ENCODE data around the gene ST6GALNAC6. TPM values are rescaled to one million over a fixed set of nuclear protein-coding genes. Genes with fewer than 3 reads are reported as not detected.

Gene ST6GALNAC6
- total and polyA plus RNA-seq, 2 of the 8 experiments (the other 6 are each of a cell fraction or from before 2014, with no cell fraction given), result 43.7 to 64.4 TPM

GRCh38 chr9:127912296-127912695 is 12.9 kb upstream of the ST6GALNAC6 start:
- H2BK5ac ChIP-seq (ENCODE audit: low read depth, low read length), result no peak overlapping the region
- H3K79me2 ChIP-seq (ENCODE audit: control insufficient read depth in 1 of 2, insufficient read depth in 2 of 2, low read length in 2 of 2), result no peaks in the 10 kb centered on the region
- no peak for FAIRE-seq
- no peak overlapping the region for H4K5ac ChIP-seq (ENCODE audit: insufficient read length, low read depth, low read length)
- TF ChIP-seq HDAC2 (IDR thresholded peaks at IDR 0.05; ENCODE audit: borderline replicate concordance in 1 of 2, low read depth in 2 of 2, low read length in 2 of 2) (no peak), BCL11A (IDR thresholded peaks at IDR 0.05; ENCODE audit: low read depth in 2 of 2, low read length in 2 of 2) (no peak), RBBP5 (IDR thresholded peaks at IDR 0.05; ENCODE audit: borderline replicate concordance, low read depth, low read length) (no peak), YY1 (IDR thresholded peaks at IDR 0.05; ENCODE audit: low read depth, low read length) (no peak), SP1 (IDR thresholded peaks at IDR 0.05; ENCODE audit: low read depth, low read length) (no peak), CHD2 (IDR thresholded peaks at IDR 0.05; ENCODE audit: low read length) (no peak)
- CTCF ChIA-PET (ENCODE audit: partially characterized antibody), result interaction anchor here (1.0 to 1.7 kb wide), 5 partner anchors 9 to 169 kb away, joined by 3 to 6 read pairs (median 4); no protein-coding TSS in a partner anchor
- no peak overlapping the region for H3K23ac ChIP-seq (ENCODE audit: insufficient read length)
- no peak overlapping the region for H4K8ac ChIP-seq (ENCODE audit: extremely low read depth, insufficient read depth, low read length)
- H2BK120ac ChIP-seq (replicated peaks; ENCODE audit: low read depth, low read length), result no peak overlapping the region
- H3K27ac ChIP-seq (ENCODE audit: low read depth, low read length), result no peak overlapping the region
- H3K14ac ChIP-seq (ENCODE audit: insufficient read length), result no peak overlapping the region
- H3K56ac ChIP-seq (replicated peaks; ENCODE audit: insufficient read length, low read depth, low read length), result no peak overlapping the region
- no peak overlapping the region for H3K4me2 ChIP-seq (ENCODE audit: insufficient read depth in 1 of 2, low read depth in 2 of 2, low read length in 2 of 2)
- H4K20me1 ChIP-seq (replicated peaks in 1 of 2; ENCODE audit: control insufficient read depth in 1 of 2, insufficient read depth in 2 of 2, low read length in 2 of 2), result no peaks in the 10 kb centered on the region
- H2BK12ac ChIP-seq (ENCODE audit: low read depth, low read length), result no peak overlapping the region
- H3K79me1 ChIP-seq (ENCODE audit: low read depth, low read length), result no peaks in the 10 kb centered on the region
- H3K4me3 ChIP-seq (ENCODE audit: extremely low read depth in 1 of 4, insufficient read depth in 2 of 4, low read depth in 3 of 4, low read length in 4 of 4), result no peak overlapping the region
- POLR2A ChIA-PET (ENCODE audit: partially characterized antibody), result interaction anchor here (1.0 to 1.1 kb wide), 2 partner anchors 9 to 23 kb away, joined by 3 to 5 read pairs; no protein-coding TSS in a partner anchor
- peaks cover 0 to 9% (median 8%) of the 10 kb centered on the region in 4 experiments; a peak in 5 of 7 replicates for H3K27me3 ChIP-seq (replicated peaks in 1 of 4; ENCODE audit: control insufficient read depth in 3 of 4, extremely low read depth in 1 of 4, insufficient read depth in 3 of 4, low read length in 3 of 4)
- H2BK20ac ChIP-seq (ENCODE audit: low read length), result no peak overlapping the region
- no peak overlapping the region for H3K18ac ChIP-seq (ENCODE audit: extremely low read depth, low read length)
- H2BK15ac ChIP-seq (ENCODE audit: low read length), result no peak overlapping the region
- H3K4ac ChIP-seq (replicated peaks; ENCODE audit: insufficient read length, low read depth, low read length), result no peak overlapping the region
- peaks cover 2 to 8% (median 7%) of the 10 kb centered on the region in 4 experiments for H3K4me1 ChIP-seq (replicated peaks in 1 of 4; ENCODE audit: control insufficient read depth in 3 of 4, insufficient read depth in 4 of 4, low read length in 3 of 4)
- no peak for DNase-seq (ENCODE audit: low read depth in 1 of 2, low spot score in 2 of 2)
- H3K36me3 ChIP-seq (ENCODE audit: control insufficient read depth in 2 of 4, insufficient read depth in 4 of 4, low read length in 3 of 4), result peaks cover 0 to 6% (median 0%) of the 10 kb centered on the region in 4 experiments; a peak in 1 of 8 replicates
- 95% methylated on average over 30 of the region's 31 CpGs; no CpG with 5 or more reads in 1 of the 2 experiments for WGBS, 2 experiments (ENCODE audit: extremely low coverage in 1 of 2, insufficient coverage in 1 of 2, insufficient read length in 1 of 2, insufficient replicate concordance in 2 of 2, low coverage in 1 of 2, low lambda C conversion rate in 2 of 2, missing lambda C conversion rate in 1 of 2)
- H2AFZ ChIP-seq (ENCODE audit: low read length), result no peak overlapping the region
- H4K91ac ChIP-seq (replicated peaks; ENCODE audit: insufficient read length, low read length), result no peak overlapping the region
- H3K9ac ChIP-seq (replicated peaks in 1 of 4; ENCODE audit: extremely low read depth in 1 of 4, low read depth in 3 of 4, low read length in 3 of 4), result no peak overlapping the region
- H3K23me2 ChIP-seq (ENCODE audit: low read depth, low read length), result peaks cover 5% of the 10 kb centered on the region
- H2AK5ac ChIP-seq (ENCODE audit: low read depth, low read length), result no peak overlapping the region
- no peaks in the 10 kb centered on the region for H3K9me3 ChIP-seq (ENCODE audit: insufficient read depth in 2 of 2, low read depth in 1 of 2, low read length in 1 of 2)
